Body of pancreas (tissue), 4 donors: ENCODE measurements around the gene TSHR. TPM values are rescaled to one million over a fixed set of nuclear protein-coding genes. Genes with fewer than 3 reads are reported as not detected.
A peak's percentile ranks its signal among the peaks of the same experiment; 100 is the strongest.
"Not testable (repeated sequence)": the region's sequence is repeated elsewhere in the genome, so short reads cannot be mapped to it uniquely, and the experiment has no call there.

Experiments used
- ATAC-seq: fragments of 150-250 bp; one replicate; pipeline ENCODE4 v1.9.1; 2016
- DNase-seq, 4 donors: peaks; one replicate each; pipeline ENCODE4 v3.0.0-alpha.2; 2019
- H3K27ac ChIP-seq, 4 donors: fragments of 200-600 bp; sonication (generic); 1 replicate in 3 of 4; 2 replicates in 1 of 4; pipeline versions ENCODE4 v1.5.1 to v1.6.1; 2016 to 2019; ENCODE audit warnings: mild to moderate bottlenecking in 1 of 4, mixed read lengths in 1 of 4, moderate library complexity in 1 of 4
- H3K27me3 ChIP-seq, 2 donors: fragments of 200-600 bp; sonication (generic); one replicate each; pipeline ENCODE4 v1.6.0; 2016; ENCODE audit warnings: mild to moderate bottlenecking in 1 of 2
- H3K36me3 ChIP-seq, 2 donors: fragments of 200-600 bp; sonication (generic); replicated peaks in 1 of 2; 2 replicates each; pipeline ENCODE4 v1.5.1; 2016; ENCODE audit warnings: low read depth in 2 of 2; ENCODE audit not compliant: insufficient read depth in 1 of 2
- H3K4me1 ChIP-seq: fragments of 200-600 bp; sonication (generic); one replicate; pipeline ENCODE4 v1.6.0; 2016
- H3K4me3 ChIP-seq, 2 donors: fragments of 200-600 bp; sonication (generic); 1 replicate in 1 of 2; 2 replicates in 1 of 2; pipeline ENCODE4 v1.5.1; 2016 to 2019
- H3K9me3 ChIP-seq, 3 donors: fragments of 200-600 bp; sonication (generic); 1 replicate in 2 of 3; 2 replicates in 1 of 3; pipeline ENCODE4 v1.5.1; 2016
- CTCF ChIP-seq, 7 experiments: fragments of 450-650 bp in 4 of 7; fragments of 200-600 bp in 3 of 7; sonication (generic) in 3 of 7; IDR thresholded peaks; one replicate each; pipeline ENCODE4 v1.5.1; 2016 to 2019; ENCODE audit warnings: antibody characterized with exemption in 7 of 7
- POLR2A ChIP-seq, 3 donors: fragments of 450-650 bp; IDR thresholded peaks; one replicate each; pipeline ENCODE4 v1.6.1; 2016; ENCODE audit warnings: antibody characterized with exemption in 3 of 3, mild to moderate bottlenecking in 2 of 3
- WGBS, 2 donors: methylation state at CpG; one replicate each; pipeline ENCODE4 v1.1.5; 2017; 5-methylcytosine and 5-hydroxymethylcytosine counted together
- intact Hi-C: fragments of 100-400 bp; cut with DNase I; formaldehyde crosslinking; loops from one replicate; pipeline ENCODE4 v1.15.1; 2023
- total RNA-seq, 2 donors: library from RNA; depleted of rRNA; stranded (reverse); fragments of >200 nt; gene quantifications; one replicate each; pipeline ENCODE4 v1.1.0, GENCODE V29; 2016

TSHR gene
- total RNA-seq, 2 donors from 2014 or later = not detected

- DNase-seq (no peak), ATAC-seq (no peak)
- Histone ChIP-seq H3K4me1 (no peaks in the 10 kb centered on the region), H3K27me3 (no peaks in the 10 kb centered on the region), H3K27ac (no peak overlapping the region), H3K9me3 (no peaks in the 10 kb centered on the region), H3K36me3 (no peaks in the 10 kb centered on the region), H3K4me3 (no peak overlapping the region)
- no peak for TF ChIP-seq CTCF (IDR thresholded peaks at IDR 0.05)
- TF ChIP-seq POLR2A (IDR thresholded peaks at IDR 0.05) = no peak
- intact Hi-C loops = no loop called here
- WGBS, 2 donors = 46 to 73% methylated on average over 2 of the region's 2 CpGs
Measured at GRCh38 chr14:81113176-81113575, 157.8 kb downstream of the TSHR start.

GRCh38 chr14:81113945-81114820 is 158.8 kb downstream of the TSHR start:
- H3K4me3 ChIP-seq, H3K27ac ChIP-seq, ATAC-seq, intact Hi-C loops, H3K27me3 ChIP-seq, H3K36me3 ChIP-seq, H3K4me1 ChIP-seq, H3K9me3 ChIP-seq, DNase-seq: not testable (repeated sequence)
- 81 to 91% methylated on average over 31 to 32 of the region's 34 CpGs for WGBS, 2 donors

- TF ChIP-seq CTCF (IDR thresholded peaks at IDR 0.05) (no peak), POLR2A (IDR thresholded peaks at IDR 0.05) (no peak)
- no peaks in the 10 kb centered on the region for H3K36me3 ChIP-seq
- intact Hi-C loops = no loop called here
- no peaks in the 10 kb centered on the region for H3K9me3 ChIP-seq
- no peak overlapping the region for H3K4me3 ChIP-seq
- 57 to 67% methylated on average over 2 of the region's 2 CpGs for WGBS, 2 donors
- H3K4me1 ChIP-seq = no peaks in the 10 kb centered on the region
- ATAC-seq (no peak), DNase-seq (no peak)
- peak overlapping the region in 1 of 4 donors; percentile 29 for H3K27ac ChIP-seq
- no peaks in the 10 kb centered on the region for H3K27me3 ChIP-seq
Measured at GRCh38 chr14:81120501-81120900, 165.1 kb downstream of the TSHR start.

- Histone ChIP-seq H3K9me3 (no peaks in the 10 kb centered on the region), H3K4me1 (no peaks in the 10 kb centered on the region), H3K36me3 (no peaks in the 10 kb centered on the region), H3K4me3 (no peak overlapping the region), H3K27ac (no peak overlapping the region), H3K27me3 (no peaks in the 10 kb centered on the region)
- 82 to 94% methylated on average over 3 of the region's 3 CpGs for WGBS, 2 donors
- no peak for TF ChIP-seq POLR2A (IDR thresholded peaks at IDR 0.05)
- no peak for TF ChIP-seq CTCF (IDR thresholded peaks at IDR 0.05)
- intact Hi-C loops = no loop called here
- DNase-seq (no peak), ATAC-seq (no peak)
Measured at GRCh38 chr14:81122326-81122725, 166.9 kb downstream of the TSHR start.

GRCh38 chr14:81123811-81124210 is 168.4 kb downstream of the TSHR start:
- H3K9me3 ChIP-seq = no peaks in the 10 kb centered on the region
- H3K27ac ChIP-seq = no peak overlapping the region
- TF ChIP-seq POLR2A (IDR thresholded peaks at IDR 0.05) (no peak), CTCF (IDR thresholded peaks at IDR 0.05) (no peak)
- DNase-seq = no peak
- intact Hi-C loops = no loop called here
- H3K36me3 ChIP-seq = no peaks in the 10 kb centered on the region
- no peaks in the 10 kb centered on the region for H3K27me3 ChIP-seq
- ATAC-seq = no peak
- no peaks in the 10 kb centered on the region for H3K4me1 ChIP-seq
- H3K4me3 ChIP-seq = no peak overlapping the region
